Mesendoderm (in vitro differentiated cells): Measurements from ENCODE around the gene AFAP1L2.

Experiments
- DNase-seq: peaks from one replicate; pipeline ENCODE4 v3.0.0; 2013
- H2AK5ac ChIP-seq: 2 replicates; pipeline ENCODE4 v1.6.1; 2013; ENCODE audit warnings: low read length, inconsistent platforms
- H2BK120ac ChIP-seq: 2 replicates; pipeline ENCODE4 v1.6.1; 2013; ENCODE audit warnings: low read depth, mild to moderate bottlenecking, low read length, moderate library complexity, mixed read lengths
- H2BK15ac ChIP-seq: replicated peaks from 2 replicates; pipeline ENCODE4 v1.6.1; 2013; ENCODE audit warnings: low read depth, mild to moderate bottlenecking, moderate library complexity
- H2BK5ac ChIP-seq: 2 replicates; pipeline ENCODE4 v1.6.1; 2013; ENCODE audit warnings: low read length, inconsistent platforms
- H3K18ac ChIP-seq: 2 replicates; pipeline ENCODE4 v1.6.1; 2013; ENCODE audit warnings: mild to moderate bottlenecking, low read length, mixed read lengths
- H3K23ac ChIP-seq: one replicate; pipeline ENCODE4 v1.6.1; 2013; ENCODE audit warnings: low read length
- H3K27ac ChIP-seq: 2 replicates; pipeline ENCODE4 v1.5.1; 2013; ENCODE audit warnings: low read depth, mild to moderate bottlenecking, inconsistent platforms, low read length, moderate library complexity
- H3K27me3 ChIP-seq: 2 replicates; pipeline ENCODE4 v1.6.1; 2013; ENCODE audit warnings: low read length, control low read depth, mild to moderate bottlenecking, inconsistent platforms; ENCODE audit not compliant: insufficient read depth, poor library complexity
- H3K36me3 ChIP-seq: 2 replicates; pipeline ENCODE4 v1.6.1; 2013; ENCODE audit warnings: low read length, inconsistent platforms; ENCODE audit not compliant: control insufficient read depth, insufficient read depth
- H3K4ac ChIP-seq: one replicate; pipeline ENCODE4 v1.6.1; 2013; ENCODE audit warnings: low read depth, mild to moderate bottlenecking, low read length, moderate library complexity
- H3K4me1 ChIP-seq: 2 replicates; pipeline ENCODE4 v1.6.1; 2013; ENCODE audit warnings: low read depth, low read length, inconsistent platforms; ENCODE audit not compliant: control insufficient read depth
- H3K4me2 ChIP-seq: 2 replicates; pipeline ENCODE4 v1.6.1; 2013; ENCODE audit warnings: low read length
- H3K4me3 ChIP-seq: 2 replicates; pipeline ENCODE4 v1.5.1; 2013; ENCODE audit warnings: mild to moderate bottlenecking, low read length
- H3K56ac ChIP-seq: one replicate; pipeline ENCODE4 v1.6.1; 2013; ENCODE audit warnings: low read length
- H3K79me1 ChIP-seq: 2 replicates; pipeline ENCODE4 v1.6.1; 2013; ENCODE audit warnings: low read length, inconsistent platforms
- H3K79me2 ChIP-seq: 2 replicates; pipeline ENCODE4 v1.6.1; 2013; ENCODE audit warnings: mild to moderate bottlenecking, low read length; ENCODE audit not compliant: control insufficient read depth, insufficient read depth
- H3K9ac ChIP-seq: 2 replicates; pipeline ENCODE4 v1.6.1; 2013; ENCODE audit warnings: low read length, inconsistent platforms
- H4K5ac ChIP-seq: one replicate; pipeline ENCODE4 v1.6.1; 2013; ENCODE audit warnings: low read length
- H4K8ac ChIP-seq: one replicate; pipeline ENCODE4 v1.6.1; 2013; ENCODE audit warnings: low read depth, mild to moderate bottlenecking, control low read depth, low read length, moderate library complexity
- WGBS: extraction: QIAGEN DNeasy Blood & Tissue Kit; methylation state at CpG from one replicate; pipeline ENCODE4 v1.1.7; 2013; ENCODE audit warnings: low lambda C conversion rate, missing lambda C conversion rate; ENCODE audit not compliant: insufficient coverage; ENCODE audit errors: extremely low coverage; 5-methylcytosine and 5-hydroxymethylcytosine counted together

The AFAP1L2 gene

GRCh38 chr10:114401195-114401791 lies 3.0 kb downstream of the AFAP1L2 start:
- no peaks in the 10 kb centered on the region for H3K79me1 ChIP-seq
- no peak overlapping the region for H3K4ac ChIP-seq
- no peak overlapping the region for H3K9ac ChIP-seq
- WGBS, result no CpG with 5 or more reads among the region's 7 CpGs
- no peak overlapping the region for H3K27ac ChIP-seq
- H3K36me3 ChIP-seq, result no peaks in the 10 kb centered on the region
- H3K23ac ChIP-seq, result no peak overlapping the region
- H3K4me3 ChIP-seq, result no peak overlapping the region
- no peak overlapping the region for H3K4me2 ChIP-seq
- H3K56ac ChIP-seq, result no peak overlapping the region
- H2BK120ac ChIP-seq, result no peak overlapping the region
- no peak overlapping the region for H2BK5ac ChIP-seq
- H4K8ac ChIP-seq, result no peak overlapping the region
- H2BK15ac ChIP-seq, result no peak overlapping the region
- DNase-seq, result no peak
- H3K4me1 ChIP-seq, result no peaks in the 10 kb centered on the region
- no peak overlapping the region for H2AK5ac ChIP-seq
- H3K18ac ChIP-seq, result no peak overlapping the region
- H3K79me2 ChIP-seq, result no peaks in the 10 kb centered on the region
- no peak overlapping the region for H4K5ac ChIP-seq
- peaks cover 4% of the 10 kb centered on the region for H3K27me3 ChIP-seq

GRCh38 chr10:114400091-114400490 lies 4.2 kb downstream of the AFAP1L2 start:
- WGBS, result no CpG with 5 or more reads among the region's 3 CpGs
- H3K23ac ChIP-seq, result no peak overlapping the region
- no peak overlapping the region for H3K4me2 ChIP-seq
- H3K56ac ChIP-seq, result no peak overlapping the region
- no peak overlapping the region for H3K4me3 ChIP-seq
- H3K36me3 ChIP-seq, result no peaks in the 10 kb centered on the region
- no peak overlapping the region for H3K9ac ChIP-seq
- no peaks in the 10 kb centered on the region for H3K79me2 ChIP-seq
- no peak overlapping the region for H2BK120ac ChIP-seq
- H3K18ac ChIP-seq, result no peak overlapping the region
- no peak overlapping the region for H3K4ac ChIP-seq
- no peak overlapping the region for H4K5ac ChIP-seq
- no peak for DNase-seq
- H3K27ac ChIP-seq, result no peak overlapping the region
- H4K8ac ChIP-seq, result no peak overlapping the region
- H3K79me1 ChIP-seq, result no peaks in the 10 kb centered on the region
- no peak overlapping the region for H2AK5ac ChIP-seq
- H3K27me3 ChIP-seq, result no peaks in the 10 kb centered on the region
- H2BK15ac ChIP-seq, result no peak overlapping the region
- no peak overlapping the region for H2BK5ac ChIP-seq
- H3K4me1 ChIP-seq, result no peaks in the 10 kb centered on the region

GRCh38 chr10:114399576-114399975 lies 4.7 kb downstream of the AFAP1L2 start:
- no peaks in the 10 kb centered on the region for H3K4me1 ChIP-seq

GRCh38 chr10:114398587-114399331 lies 5.5 kb downstream of the AFAP1L2 start:
- no peaks in the 10 kb centered on the region for H3K27me3 ChIP-seq
- no peak overlapping the region for H2BK120ac ChIP-seq
- no peak overlapping the region for H2BK15ac ChIP-seq
- no peak overlapping the region for H3K27ac ChIP-seq
- H3K4me1 ChIP-seq, result no peaks in the 10 kb centered on the region
- no peak overlapping the region for H3K9ac ChIP-seq
- H3K56ac ChIP-seq, result no peak overlapping the region
- no peaks in the 10 kb centered on the region for H3K79me2 ChIP-seq
- no peaks in the 10 kb centered on the region for H3K79me1 ChIP-seq
- H3K23ac ChIP-seq, result no peak overlapping the region
- H3K18ac ChIP-seq, result no peak overlapping the region
- H3K4ac ChIP-seq, result no peak overlapping the region
- no peak overlapping the region for H2BK5ac ChIP-seq
- no peak overlapping the region for H2AK5ac ChIP-seq
- no peak overlapping the region for H4K5ac ChIP-seq
- no peak overlapping the region for H3K4me3 ChIP-seq
- no peak overlapping the region for H3K4me2 ChIP-seq
- DNase-seq, result no peak
- WGBS, result no CpG with 5 or more reads among the region's 10 CpGs
- H4K8ac ChIP-seq, result no peak overlapping the region
- H3K36me3 ChIP-seq, result no peaks in the 10 kb centered on the region

More at GRCh38 chr10:114399576-114399975, 4.7 kb downstream of the AFAP1L2 start:
- Histone ChIP-seq H3K56ac (no peak overlapping the region), H3K23ac (no peak overlapping the region), H4K5ac (no peak overlapping the region), H3K4me2 (no peak overlapping the region), H2BK120ac (no peak overlapping the region), H3K27me3 (no peaks in the 10 kb centered on the region), H3K79me1 (no peaks in the 10 kb centered on the region), H2AK5ac (no peak overlapping the region), H2BK15ac (no peak overlapping the region), H3K79me2 (no peaks in the 10 kb centered on the region), H2BK5ac (no peak overlapping the region), H3K18ac (no peak overlapping the region), H3K36me3 (no peaks in the 10 kb centered on the region), H3K9ac (no peak overlapping the region), H3K27ac (no peak overlapping the region), H3K4ac (no peak overlapping the region), H3K4me3 (no peak overlapping the region), H4K8ac (no peak overlapping the region)
- WGBS, result no CpG with 5 or more reads among the region's 6 CpGs
- no peak for DNase-seq

GRCh38 chr10:114397651-114398145 lies 6.6 kb downstream of the AFAP1L2 start:
- H3K9ac ChIP-seq, result no peak overlapping the region
- H3K79me2 ChIP-seq, result no peaks in the 10 kb centered on the region
- H2BK5ac ChIP-seq, result no peak overlapping the region
- H2BK120ac ChIP-seq, result no peak overlapping the region
- DNase-seq, result no peak
- no peak overlapping the region for H4K5ac ChIP-seq
- no peak overlapping the region for H4K8ac ChIP-seq
- no peaks in the 10 kb centered on the region for H3K36me3 ChIP-seq
- H3K27me3 ChIP-seq, result no peaks in the 10 kb centered on the region
- H3K56ac ChIP-seq, result no peak overlapping the region
- H3K79me1 ChIP-seq, result no peaks in the 10 kb centered on the region
- no peak overlapping the region for H3K23ac ChIP-seq
- H3K4me1 ChIP-seq, result no peaks in the 10 kb centered on the region
- no peak overlapping the region for H2BK15ac ChIP-seq
- no peak overlapping the region for H3K18ac ChIP-seq
- no peak overlapping the region for H3K4me3 ChIP-seq
- H3K27ac ChIP-seq, result no peak overlapping the region
- H3K4ac ChIP-seq, result no peak overlapping the region
- WGBS, result no CpG with 5 or more reads among the region's 6 CpGs
- no peak overlapping the region for H3K4me2 ChIP-seq
- H2AK5ac ChIP-seq, result no peak overlapping the region
